ENCODE data around the gene RAB36.

GRCh38 chr22:23157560-23158515, 12.6 kb downstream of the RAB36 start:
- TF ChIP-seq CTCF (IDR thresholded peaks at IDR 0.05) (no peak), POLR2A (IDR thresholded peaks at IDR 0.05) (no peak), EP300 (IDR thresholded peaks at IDR 0.05) (no peak)

Data from ovary (tissue), 3 donors.